GM19463 (cell line): ENCODE measurements around the gene FASLG.
A peak's percentile ranks its signal among the peaks of the same experiment; 100 is the strongest.

ENCODE experiments used
- ATAC-seq: cut with Tn5 transposase; IDR thresholded peaks from one replicate; pipeline ENCODE4 v1.9.1; 2021; ENCODE audit warnings: mild to moderate bottlenecking, moderate library complexity; ENCODE audit not compliant: unreplicated experiment

FASLG gene

GRCh38 chr1:172642970-172643369 lies 15.9 kb upstream of the FASLG start:
- no peak for ATAC-seq

DNA sequence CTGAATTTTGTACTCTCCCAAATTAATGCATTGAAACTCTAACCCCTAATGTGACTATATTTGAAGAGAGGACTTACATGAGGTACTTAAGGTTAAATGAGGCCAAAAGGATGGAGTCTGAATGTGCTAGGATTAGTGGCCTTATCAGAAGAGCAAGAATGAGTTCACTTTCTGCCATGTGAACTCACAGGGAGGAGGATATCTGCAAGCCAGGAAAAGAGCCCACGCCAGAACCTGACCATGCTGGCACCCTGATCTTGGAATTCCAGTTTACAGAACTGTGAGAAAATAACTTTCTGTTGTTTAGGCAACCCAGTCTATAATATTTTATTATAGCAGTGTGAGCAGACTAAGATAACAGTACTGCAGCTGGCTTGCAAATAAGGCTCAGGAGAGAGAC lies 12.2 kb upstream of the FASLG start:
- ATAC-seq = no peak

DNA sequence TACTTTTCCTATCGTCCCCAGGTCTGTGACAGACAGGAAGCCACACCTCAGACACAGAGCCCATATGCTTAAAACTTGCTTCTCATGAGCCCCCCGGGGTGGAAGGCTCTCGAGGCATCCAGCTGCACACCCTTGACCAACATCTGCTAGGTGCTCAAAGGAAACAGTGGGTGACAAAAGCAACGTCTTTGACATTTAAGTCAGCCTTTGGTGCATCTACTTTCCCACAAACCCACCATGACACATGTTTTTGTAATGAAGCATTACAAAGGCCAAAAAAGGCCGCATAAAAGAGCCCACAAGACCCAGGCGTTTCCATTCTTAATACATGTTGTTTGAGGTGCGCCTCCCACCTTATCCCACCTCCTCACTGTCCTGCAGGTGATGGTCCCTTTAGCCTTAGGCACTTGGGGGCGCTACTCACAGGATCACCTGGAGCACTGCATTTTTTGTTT lies 11.8 kb upstream of the FASLG start:
- ATAC-seq = no peak

- no peak for ATAC-seq
These were observed 10.9 kb upstream of the FASLG start for GRCh38 chr1:172647987-172648386.

- no peak for ATAC-seq
These were observed 8.3 kb upstream of the FASLG start for GRCh38 chr1:172650474-172651193.

DNA sequence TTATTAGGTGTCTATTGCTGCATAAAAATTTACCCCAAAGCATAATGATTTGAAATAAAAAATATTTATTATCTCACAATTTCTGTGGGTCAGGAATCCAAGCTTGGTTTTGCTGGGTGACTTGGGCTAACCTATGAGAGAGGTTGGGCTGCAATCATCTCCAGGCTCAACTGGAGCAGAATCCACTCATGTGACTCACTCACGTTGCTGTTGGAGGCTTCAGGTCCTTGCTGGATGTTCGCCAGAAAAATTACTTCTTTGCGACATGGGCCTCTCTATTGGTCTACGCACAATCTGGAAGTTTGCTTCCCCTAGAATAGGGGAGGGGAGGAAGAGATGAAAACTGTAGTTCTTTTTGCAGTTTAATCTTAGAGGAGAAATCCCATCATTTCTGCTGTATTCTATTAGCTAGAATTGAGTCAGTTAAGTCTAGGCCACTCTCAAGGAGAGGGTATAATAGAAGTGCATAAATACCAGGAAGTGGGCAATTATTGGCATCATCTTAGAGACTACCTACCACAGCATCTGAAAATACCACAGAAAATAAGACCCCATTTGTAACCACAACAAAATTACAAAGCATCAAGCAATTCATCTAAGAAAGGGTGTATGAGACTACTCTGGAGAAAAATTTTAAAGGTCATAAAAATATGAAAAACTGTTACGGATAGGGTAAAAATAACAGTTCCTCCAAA lies 5.7 kb upstream of the FASLG start:
- ATAC-seq = no peak

DNA sequence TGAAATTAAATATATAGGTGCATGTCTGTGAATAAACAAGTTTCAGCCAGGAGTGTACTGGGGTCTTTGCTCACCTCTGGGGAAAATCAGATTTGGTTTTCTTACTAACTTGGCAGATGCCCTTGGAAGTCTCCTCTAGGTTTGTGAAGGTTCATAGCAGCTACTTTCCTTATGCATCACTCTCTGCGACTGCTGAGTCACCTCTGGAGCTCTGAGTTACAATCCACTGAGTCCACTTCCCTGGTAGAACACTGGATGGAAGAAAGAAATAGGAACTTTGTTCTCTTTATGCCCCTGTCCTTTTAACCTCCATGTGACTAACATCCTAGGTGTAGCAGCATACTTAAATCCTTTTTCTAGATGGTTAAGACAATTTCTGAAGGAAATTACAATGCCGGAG lies 4.4 kb upstream of the FASLG start:
- ATAC-seq = no peak

- ATAC-seq = no peak
These were observed 2.3 kb upstream of the FASLG start for GRCh38 chr1:172656576-172656975.

- ATAC-seq = no peak
These were observed 1.3 kb upstream of the FASLG start for GRCh38 chr1:172657586-172657985.

DNA sequence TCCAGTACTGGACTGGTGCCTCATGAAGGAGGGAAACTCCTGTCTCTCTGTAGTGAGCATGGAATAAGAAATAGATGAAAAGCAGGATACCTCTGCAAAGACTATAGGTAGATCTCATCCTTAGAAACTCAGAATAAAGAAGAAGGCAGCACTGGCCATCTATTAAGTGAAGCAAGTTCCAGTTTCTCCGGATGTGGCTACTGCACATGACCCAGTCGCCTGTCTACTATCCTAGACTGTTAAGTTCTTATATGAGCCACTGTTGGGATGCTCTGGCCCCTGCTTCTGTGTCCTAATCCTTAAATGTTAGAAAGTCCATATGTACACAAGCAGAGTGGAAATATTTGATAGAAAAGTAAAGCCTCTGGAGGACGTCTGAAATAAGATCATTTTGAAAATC lies 2.2 kb downstream of the FASLG start:
- no peak for ATAC-seq

DNA sequence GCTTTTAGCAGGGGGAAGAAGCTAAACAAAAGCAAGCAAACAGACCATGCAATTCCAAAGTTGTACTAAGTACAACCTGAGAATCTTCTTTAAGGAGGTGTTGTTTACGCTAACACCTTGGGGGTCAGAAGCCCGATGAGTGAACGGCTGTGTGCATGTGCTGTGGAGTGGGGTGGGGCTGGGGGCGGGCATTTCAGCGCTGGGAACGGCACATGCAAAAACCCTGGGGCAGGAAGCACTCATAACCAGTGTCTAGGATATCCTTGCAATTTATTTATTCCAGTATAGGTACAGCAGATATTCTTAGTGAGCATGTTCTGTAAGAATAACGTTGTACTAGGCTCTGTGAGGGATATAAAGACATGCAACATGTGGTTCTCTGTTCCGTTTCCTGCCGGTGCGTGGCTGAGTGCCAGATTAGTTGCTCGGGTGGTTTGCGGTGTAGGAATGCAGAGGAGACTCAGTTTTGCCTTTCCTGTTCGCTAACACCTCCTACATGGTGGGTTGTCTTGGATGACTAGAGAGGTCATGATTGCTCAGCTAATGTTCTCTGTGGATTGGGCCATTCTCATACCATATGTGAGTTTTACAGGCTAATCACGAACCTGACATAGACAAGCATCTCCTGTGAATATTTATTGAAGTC lies 3.7 kb downstream of the FASLG start:
- peak; percentile 86 for ATAC-seq

GRCh38 chr1:172663732-172664131 lies 4.8 kb downstream of the FASLG start:
- no peak for ATAC-seq

DNA sequence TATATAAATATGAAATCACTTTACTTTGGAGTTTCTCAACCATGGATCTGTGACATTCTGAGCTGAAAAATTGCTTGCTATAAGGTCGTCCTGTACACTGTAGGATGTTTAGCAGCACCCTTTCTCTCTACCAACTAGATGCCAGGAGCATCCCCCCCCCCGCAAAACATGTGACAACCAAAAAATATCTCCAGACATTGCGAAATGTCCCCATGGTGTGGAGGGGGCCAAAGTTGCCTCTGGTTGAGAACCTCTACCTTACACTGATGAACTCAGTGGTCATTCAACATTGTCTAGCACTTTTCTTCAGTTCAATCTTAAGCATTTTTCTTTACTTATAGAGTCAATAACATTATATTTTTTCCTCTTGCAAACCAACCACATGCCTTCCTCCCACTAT lies 9.2 kb downstream of the FASLG start:
- ATAC-seq = no peak

DNA sequence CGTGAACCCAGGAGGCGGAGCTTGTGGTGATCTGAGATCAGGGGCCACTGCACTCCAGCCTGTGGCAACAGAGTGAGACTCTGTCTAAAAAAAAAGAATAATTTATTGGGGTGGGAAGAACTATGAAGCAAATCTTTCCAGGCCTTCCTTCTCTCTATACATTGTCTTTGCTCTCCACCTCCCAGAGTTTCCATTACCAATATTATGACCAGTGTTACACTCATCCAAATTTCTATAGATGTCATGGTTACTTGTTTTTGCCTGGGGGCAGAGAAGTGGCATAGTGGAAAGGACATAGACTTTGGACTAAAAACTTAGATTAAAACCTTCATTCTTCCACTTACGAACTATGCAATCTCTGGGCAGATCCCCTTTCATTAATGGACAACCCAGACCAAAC lies 10.1 kb downstream of the FASLG start:
- no peak for ATAC-seq

- peak; percentile 63 for ATAC-seq
These were observed 11.4 kb downstream of the FASLG start for GRCh38 chr1:172670316-172670715.

GRCh38 chr1:172670791-172671190 lies 11.9 kb downstream of the FASLG start:
- peak; percentile 41 for ATAC-seq

DNA sequence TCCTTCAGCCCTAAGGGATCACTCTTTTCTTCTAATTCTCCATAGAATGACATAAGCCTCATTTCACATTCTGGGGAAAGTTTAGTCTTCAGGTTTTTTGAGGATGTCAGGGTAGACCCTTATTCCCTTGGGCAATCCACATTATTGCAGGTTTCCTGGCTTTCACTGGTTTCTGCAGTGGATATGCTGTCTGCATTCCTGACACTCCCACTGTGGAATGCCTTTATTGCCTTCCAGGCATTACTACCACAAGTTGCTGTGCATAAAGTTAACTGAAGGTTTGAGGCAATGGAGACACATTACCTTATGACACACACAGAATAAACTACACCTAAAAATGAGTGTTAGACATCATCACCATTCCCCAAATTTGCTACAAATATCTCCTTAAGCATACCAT lies 12.7 kb downstream of the FASLG start:
- ATAC-seq = no peak

- no peak for ATAC-seq
These were observed 13.8 kb downstream of the FASLG start for GRCh38 chr1:172672720-172673119.

DNA sequence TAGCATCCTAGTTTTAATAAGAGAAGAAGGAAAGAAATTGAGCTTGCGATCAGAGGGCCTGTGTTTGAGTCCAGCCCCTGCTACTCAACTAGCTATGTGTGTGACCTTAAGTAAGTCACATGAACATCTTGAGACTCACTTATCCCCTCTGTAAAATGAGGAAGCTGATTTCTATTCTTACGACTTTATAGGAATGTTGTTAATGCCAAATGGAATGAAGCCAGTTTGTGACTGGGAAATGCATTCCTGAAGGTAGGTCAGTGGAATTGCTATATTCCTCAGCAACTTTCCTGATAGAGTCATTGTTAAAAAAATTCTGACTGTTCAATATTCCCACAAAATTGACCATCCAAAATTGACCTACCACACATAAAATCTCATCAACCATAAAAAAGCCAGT lies 14.9 kb downstream of the FASLG start:
- no peak for ATAC-seq

- no peak for ATAC-seq
These were observed 16.1 kb downstream of the FASLG start for GRCh38 chr1:172674831-172675613.
